CD4-positive, alpha-beta T cell treated with Interleukin-1 beta for 1 hour (primary cell): ENCODE data around the gene PCDHGA12.
A peak's percentile ranks its signal among the peaks of the same experiment; 100 is the strongest.

Experiments
- DNase-seq, 2 donors: peaks; one replicate each; pipeline ENCODE4 v3.0.0-alpha.2; 2020 to 2022

The PCDHGA12 gene

GRCh38 chr5:141441571-141442170 is 11.4 kb downstream of the PCDHGA12 start:
- no peak for DNase-seq

GRCh38 chr5:141465351-141465750 is 35.0 kb downstream of the PCDHGA12 start:
- DNase-seq: no peak

GRCh38 chr5:141475625-141476131 is 45.4 kb downstream of the PCDHGA12 start, which contains the start of gene PCDHGC3:
TSS of gene PCDHGC3 (plus strand) at chr5:141475966. CDS start at chr5:141476117, 151 bp downstream.
- DNase-seq: peak; percentile 27 to 42

GRCh38 chr5:141476132-141476911 is 46.0 kb downstream of the PCDHGA12 start:
- no peak for DNase-seq

- DNase-seq: no peak
Observed at GRCh38 chr5:141477044-141477575, 46.8 kb downstream of the PCDHGA12 start.

- no peak for DNase-seq
Observed at GRCh38 chr5:141477815-141478214, 47.5 kb downstream of the PCDHGA12 start.

GRCh38 chr5:141478321-141478945 is 48.1 kb downstream of the PCDHGA12 start:
- no peak for DNase-seq

GRCh38 chr5:141479776-141480175 is 49.5 kb downstream of the PCDHGA12 start:
- DNase-seq: no peak
